Neural crest cell (in vitro differentiated cells): ENCODE data around the gene TAX1BP1. TPM values are rescaled to one million over a fixed set of nuclear protein-coding genes. Genes with fewer than 3 reads are reported as not detected.

Experiments
- DNase-seq: peaks from one replicate; pipeline ENCODE4 v3.0.0; 2021; ENCODE audit warnings: low read depth, mixed read lengths, low spot score
- H3K27ac Mint-ChIP-seq: one replicate; pipeline ENCODE4 v1.8.0; 2021; ENCODE audit warnings: mild to moderate bottlenecking, mixed read lengths; ENCODE audit not compliant: unreplicated experiment
- H3K27me3 Mint-ChIP-seq: 2 replicates; pipeline ENCODE4 v1.8.0; 2021; ENCODE audit warnings: low read depth, mild to moderate bottlenecking, mixed read lengths
- H3K36me3 Mint-ChIP-seq: 2 replicates; pipeline ENCODE4 v1.8.0; 2021; ENCODE audit warnings: low read depth, mild to moderate bottlenecking, mixed read lengths
- H3K4me1 Mint-ChIP-seq: 2 replicates; pipeline ENCODE4 v1.8.0; 2021; ENCODE audit warnings: mixed read lengths
- H3K4me3 Mint-ChIP-seq: one replicate; pipeline ENCODE4 v1.8.0; 2021; ENCODE audit warnings: mild to moderate bottlenecking, mixed read lengths
- H3K9me3 Mint-ChIP-seq: 2 replicates; pipeline ENCODE4 v1.8.0; 2021; ENCODE audit warnings: mixed read lengths
- CTCF ChIP-seq: fragments of 200-600 bp; sonication (generic); conservative IDR thresholded peaks from 2 replicates; pipeline ENCODE4 v1.5.0; 2021; ENCODE audit warnings: antibody characterized with exemption, mild to moderate bottlenecking
- total RNA-seq: library from RNA; stranded (reverse); gene quantifications from 2 replicates; pipeline ENCODE4 v1.2.1, GENCODE V29; 2021

TAX1BP1 gene
- total RNA-seq, 1 donor from 2014 or later, result 47.1 TPM

- no peak for TF ChIP-seq CTCF
- no peaks in the 10 kb centered on the region for H3K9me3 Mint-ChIP-seq
- no peak overlapping the region for H3K4me3 Mint-ChIP-seq
- H3K27ac Mint-ChIP-seq, result no peak overlapping the region
- DNase-seq, result no peak
- H3K36me3 Mint-ChIP-seq, result no peaks in the 10 kb centered on the region
- no peaks in the 10 kb centered on the region for H3K27me3 Mint-ChIP-seq
- H3K4me1 Mint-ChIP-seq, result peaks cover 3% of the 10 kb centered on the region
Observed at GRCh38 chr7:27699751-27700150, 40.2 kb upstream of the TAX1BP1 start.

- H3K4me1 Mint-ChIP-seq, result peaks cover 3% of the 10 kb centered on the region
- no peak for TF ChIP-seq CTCF
- no peak overlapping the region for H3K4me3 Mint-ChIP-seq
- H3K36me3 Mint-ChIP-seq, result no peaks in the 10 kb centered on the region
- H3K9me3 Mint-ChIP-seq, result no peaks in the 10 kb centered on the region
- H3K27me3 Mint-ChIP-seq, result no peaks in the 10 kb centered on the region
- no peak for DNase-seq
- H3K27ac Mint-ChIP-seq, result no peak overlapping the region
Observed at GRCh38 chr7:27700501-27700900, 39.5 kb upstream of the TAX1BP1 start.

GRCh38 chr7:27703181-27703580 is 36.8 kb upstream of the TAX1BP1 start:
- no peaks in the 10 kb centered on the region for H3K4me1 Mint-ChIP-seq
- no peak for DNase-seq
- H3K36me3 Mint-ChIP-seq, result no peaks in the 10 kb centered on the region
- no peak for TF ChIP-seq CTCF
- H3K27me3 Mint-ChIP-seq, result no peaks in the 10 kb centered on the region
- no peak overlapping the region for H3K27ac Mint-ChIP-seq
- no peaks in the 10 kb centered on the region for H3K9me3 Mint-ChIP-seq
- H3K4me3 Mint-ChIP-seq, result no peak overlapping the region

DNA sequence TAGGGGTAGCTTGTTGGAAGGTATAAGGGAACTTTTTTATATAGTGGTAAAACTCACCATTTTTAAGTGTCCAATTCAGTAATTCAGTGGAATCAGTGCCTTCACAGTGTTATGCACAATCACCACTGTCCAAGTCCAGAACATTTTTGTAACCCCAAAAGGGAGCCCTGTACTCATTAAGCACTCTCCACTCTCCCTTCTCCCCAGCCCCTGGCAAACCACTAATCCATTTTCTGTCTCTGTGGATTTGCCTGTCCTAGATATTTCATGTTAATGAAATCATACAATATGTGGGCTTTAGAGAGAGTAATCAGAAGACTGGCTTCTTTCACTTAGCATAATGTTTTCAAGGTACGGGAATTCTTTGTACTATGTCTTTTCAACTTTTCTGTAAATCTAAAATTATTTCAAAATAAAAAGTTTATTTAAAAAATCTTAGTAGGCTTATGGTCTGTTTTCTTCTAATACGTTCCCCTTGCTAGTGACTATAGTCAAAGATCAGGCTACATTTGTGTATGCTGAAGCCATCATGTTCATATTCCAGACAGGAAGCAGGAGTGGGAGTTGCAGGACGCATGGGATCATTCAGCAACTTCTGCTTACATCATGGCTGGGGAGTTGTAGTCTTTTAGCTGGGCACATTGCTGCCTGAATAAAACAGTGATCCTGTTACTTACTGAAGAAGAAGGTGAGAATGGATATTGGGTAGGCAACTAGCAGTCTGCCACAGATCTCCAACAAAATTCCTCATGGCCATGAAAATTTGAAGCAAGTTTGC is 35.4 kb upstream of the TAX1BP1 start:
- H3K36me3 Mint-ChIP-seq, result no peaks in the 10 kb centered on the region
- TF ChIP-seq CTCF, result no peak
- peaks cover 2% of the 10 kb centered on the region for H3K9me3 Mint-ChIP-seq
- H3K4me1 Mint-ChIP-seq, result no peaks in the 10 kb centered on the region
- H3K27me3 Mint-ChIP-seq, result no peaks in the 10 kb centered on the region
- DNase-seq, result no peak
- no peak overlapping the region for H3K27ac Mint-ChIP-seq
- H3K4me3 Mint-ChIP-seq, result no peak overlapping the region

GRCh38 chr7:27705200-27705594 is 34.8 kb upstream of the TAX1BP1 start:
- H3K36me3 Mint-ChIP-seq, result no peaks in the 10 kb centered on the region
- no peak overlapping the region for H3K27ac Mint-ChIP-seq
- peaks cover 2% of the 10 kb centered on the region for H3K9me3 Mint-ChIP-seq
- no peak for DNase-seq
- no peak overlapping the region for H3K4me3 Mint-ChIP-seq
- TF ChIP-seq CTCF, result no peak
- H3K27me3 Mint-ChIP-seq, result no peaks in the 10 kb centered on the region
- no peaks in the 10 kb centered on the region for H3K4me1 Mint-ChIP-seq
